Activated naive CD4-positive, alpha-beta T cell treated with anti-CD3 and anti-CD28 coated beads, Interleukin-2, amount 50 U/mL, for 72 hours (primary cell): ENCODE measurements around the gene FFAR2. TPM values are rescaled to one million over a fixed set of nuclear protein-coding genes. Genes with fewer than 3 reads are reported as not detected.

Experiments used
- ATAC-seq, 2 donors: fragments of 150-1000 bp; cut with Tn5 transposase; 2 replicates each; pipeline ENCODE4 v1.10.0; 2021; ENCODE audit warnings: mild to moderate bottlenecking in 2 of 2, moderate library complexity in 2 of 2
- DNase-seq, 2 donors: peaks; one replicate each; pipeline ENCODE4 v3.0.0; 2021 to 2022; ENCODE audit warnings: low spot score in 2 of 2
- H3K27ac Mint-ChIP-seq, 2 donors: one replicate each; pipeline ENCODE4 v1.8.0; 2022; ENCODE audit warnings: mild to moderate bottlenecking in 2 of 2, mixed read lengths in 2 of 2
- H3K36me3 Mint-ChIP-seq, 2 donors: one replicate each; pipeline ENCODE4 v1.8.0; 2022; ENCODE audit warnings: mixed read lengths in 2 of 2
- H3K9me3 Mint-ChIP-seq, 2 donors: one replicate each; pipeline ENCODE4 v1.8.0; 2022; ENCODE audit warnings: mixed read lengths in 2 of 2
- total RNA-seq, 2 donors: library from RNA; stranded (reverse); gene quantifications; one replicate each; pipeline ENCODE4 v1.2.3, GENCODE V29; 2022

Gene FFAR2
- total RNA-seq, 2 donors from 2014 or later, result not detected

DNA sequence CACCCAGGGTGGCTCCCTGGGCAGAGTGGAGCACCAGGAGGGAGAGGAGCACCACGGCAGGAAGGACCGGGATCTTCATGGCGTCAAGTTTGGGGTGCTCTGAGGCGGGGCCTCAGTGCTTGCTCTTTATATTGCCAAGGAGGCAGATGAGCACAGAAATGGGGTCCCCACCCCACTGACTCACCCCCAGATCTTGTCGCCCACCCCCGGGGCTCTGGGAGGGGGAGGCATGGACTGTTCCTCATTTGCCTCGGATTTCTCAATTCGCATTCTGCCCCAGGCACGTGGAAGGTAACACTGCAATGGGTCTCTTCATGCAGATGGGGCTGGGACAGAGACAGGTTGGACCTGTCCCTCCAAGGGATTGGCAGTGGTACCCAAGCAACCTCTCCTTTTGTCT lies 42.3 kb downstream of the FFAR2 start, which contains the start of gene KRTDAP:
Gene KRTDAP (minus strand): TSS at position 101 of the 400 bp plus-strand sequence. CDS start 22 bp downstream, at position 79.
- Mint-ChIP-seq H3K9me3 (no peaks in the 10 kb centered on the region), H3K27ac (no peak within 1 kb of the TSS), H3K36me3 (no peaks in the 10 kb centered on the region)
- ATAC-seq (no peak), DNase-seq (no peak)

DNA sequence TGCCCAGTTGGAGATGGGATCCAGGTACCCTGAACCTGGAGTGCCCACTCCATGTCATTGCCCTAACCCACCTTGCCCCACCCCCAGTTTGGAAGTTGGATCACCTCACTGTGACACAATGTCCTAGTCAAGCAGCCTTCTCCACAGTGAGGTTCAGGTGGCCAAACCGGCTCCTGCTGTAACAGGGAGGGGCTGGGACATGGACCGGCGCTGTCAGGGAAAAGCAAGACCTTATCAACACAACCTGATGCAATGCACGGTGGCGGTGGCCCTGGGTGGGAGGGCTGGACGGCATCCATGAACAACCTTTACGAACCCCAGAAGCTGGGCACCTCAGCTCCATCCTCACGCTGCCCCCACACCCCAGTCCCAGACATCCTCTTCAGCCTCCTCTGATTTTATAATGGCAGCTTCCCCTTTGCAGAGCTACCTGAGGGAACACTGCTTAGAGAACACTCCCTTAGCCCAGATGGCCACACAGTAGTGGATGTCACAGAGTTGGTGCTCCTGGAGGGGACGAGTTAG lies 43.8 kb downstream of the FFAR2 start:
- ATAC-seq (no peak), DNase-seq (no peak)
- Mint-ChIP-seq H3K9me3 (no peaks in the 10 kb centered on the region), H3K36me3 (no peaks in the 10 kb centered on the region), H3K27ac (no peak overlapping the region)

- Mint-ChIP-seq H3K27ac (no peak overlapping the region), H3K9me3 (no peaks in the 10 kb centered on the region), H3K36me3 (no peaks in the 10 kb centered on the region)
- ATAC-seq, result no peak
- DNase-seq, result no peak
These were observed 45.9 kb downstream of the FFAR2 start for GRCh38 chr19:35493971-35494370.

- ATAC-seq, result peak; percentile 94 to 98
- Mint-ChIP-seq H3K36me3 (no peaks in the 10 kb centered on the region), H3K9me3 (no peaks in the 10 kb centered on the region), H3K27ac (no peak overlapping the region)
- DNase-seq, result peak; percentile 75 to 78
These were observed 47.3 kb downstream of the FFAR2 start for GRCh38 chr19:35495107-35496064.

DNA sequence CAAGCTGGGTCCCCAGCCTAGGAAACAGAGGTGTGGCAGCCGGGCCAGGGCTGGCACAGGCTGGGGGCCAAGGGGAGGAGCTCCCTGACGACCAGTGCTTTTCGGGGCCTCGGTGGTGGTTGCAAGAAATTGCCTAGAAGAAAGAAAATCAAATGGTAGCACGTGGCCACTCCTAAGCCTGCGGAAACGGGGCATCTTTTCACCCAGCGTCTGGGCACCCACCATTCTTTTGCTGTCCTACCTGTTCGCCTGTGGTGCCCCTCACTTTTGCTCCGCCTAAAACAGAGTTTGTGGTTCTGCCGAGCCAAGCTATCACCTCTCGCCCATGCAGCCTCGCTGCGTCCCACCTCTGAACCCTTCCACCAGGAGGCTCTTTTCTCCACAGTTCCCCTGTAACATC lies 49.3 kb downstream of the FFAR2 start:
- Mint-ChIP-seq H3K9me3 (no peaks in the 10 kb centered on the region), H3K36me3 (no peaks in the 10 kb centered on the region), H3K27ac (no peak overlapping the region)
- DNase-seq (no peak), ATAC-seq (no peak)

GRCh38 chr19:35498220-35498619 lies 50.2 kb downstream of the FFAR2 start:
- ATAC-seq (no peak), DNase-seq (no peak)
- Mint-ChIP-seq H3K9me3 (no peaks in the 10 kb centered on the region), H3K36me3 (no peaks in the 10 kb centered on the region), H3K27ac (peak overlapping the region in 1 of 2 donors; percentile 56)

DNA sequence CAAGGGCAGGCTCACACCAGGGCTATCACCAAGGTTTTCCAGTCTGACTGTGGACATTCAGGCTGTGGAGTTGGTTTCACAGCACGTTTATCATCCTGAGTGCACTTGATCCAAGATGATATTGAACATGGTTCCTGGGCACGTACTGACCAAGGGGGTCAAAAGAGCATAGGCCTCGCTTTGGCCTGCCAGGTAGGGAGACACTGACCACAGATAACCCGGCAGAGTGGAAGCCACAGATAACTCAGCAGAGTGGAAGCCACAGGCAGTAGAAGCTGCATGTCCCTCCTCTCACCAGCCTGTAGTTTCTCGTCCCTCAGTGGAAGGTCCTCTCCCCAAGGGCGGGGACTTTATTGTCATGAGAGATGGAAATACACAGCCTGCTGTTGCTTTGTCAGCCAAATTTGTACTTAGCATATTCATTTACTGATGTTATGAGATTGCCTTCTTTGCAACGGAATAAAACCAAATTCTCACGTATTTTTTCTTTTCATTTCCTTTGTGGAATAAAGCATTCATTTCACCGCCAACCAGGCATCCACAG lies 51.0 kb downstream of the FFAR2 start:
- Mint-ChIP-seq H3K36me3 (no peaks in the 10 kb centered on the region), H3K9me3 (no peaks in the 10 kb centered on the region), H3K27ac (no peak overlapping the region)
- ATAC-seq (no peak), DNase-seq (no peak)

GRCh38 chr19:35500611-35501010 lies 52.6 kb downstream of the FFAR2 start:
- Mint-ChIP-seq H3K9me3 (no peaks in the 10 kb centered on the region), H3K36me3 (no peaks in the 10 kb centered on the region), H3K27ac (no peak overlapping the region)
- no peak for DNase-seq
- no peak for ATAC-seq

Other genes starting within 250 kb of the FFAR2 start
- not detected for gene FAM187B, start 219.5 kb upstream of the FFAR2 start, total RNA-seq
- 10 to 100 TPM; 10.3 to 41.0 TPM for gene LSR, start 199.3 kb upstream of the FFAR2 start, total RNA-seq
- 100 to 1,000 TPM; 146 to 150 TPM for gene USF2, start 179.3 kb upstream of the FFAR2 start, total RNA-seq
- gene HAMP, start 165.7 kb upstream of the FFAR2 start, total RNA-seq, result 1 to 10 TPM in 1 of 2 donors, under 1 TPM in 1; 0.61 to 1.7 TPM
- 1 to 10 TPM in 1 of 2 donors, under 1 TPM in 1; 0.61 to 1.7 TPM for gene MAG, start 156.1 kb upstream of the FFAR2 start, total RNA-seq
- gene CD22, start 119.1 kb upstream of the FFAR2 start, total RNA-seq, result 10 to 100 TPM in 1 of 2 donors, 1 to 10 TPM in 1; 7.0 to 48.2 TPM
- 1 to 10 TPM in 1 of 2 donors, under 1 TPM in 1; 0.23 to 1.5 TPM for gene FFAR1, start 100.4 kb upstream of the FFAR2 start, total RNA-seq
- 1 to 10 TPM; 1.4 to 5.1 TPM for gene FFAR3, start 89.8 kb upstream of the FFAR2 start, total RNA-seq
- gene GPR42, start 77.2 kb upstream of the FFAR2 start, total RNA-seq, result 1 to 10 TPM in 1 of 2 donors, under 1 TPM in 1; 0.50 to 1.8 TPM
- not detected for gene KRTDAP, start 42.2 kb downstream of the FFAR2 start, total RNA-seq
- gene DMKN, start 65.4 kb downstream of the FFAR2 start, total RNA-seq, result 1 to 10 TPM in 1 of 2 donors, under 1 TPM in 1; 0.46 to 3.6 TPM
- not detected for gene SBSN, start 80.1 kb downstream of the FFAR2 start, total RNA-seq
- gene GAPDHS, start 85.2 kb downstream of the FFAR2 start, total RNA-seq, result not detected
- gene TMEM147, start 97.4 kb downstream of the FFAR2 start, total RNA-seq, result 10 to 100 TPM; 44.1 to 69.1 TPM
- not detected for gene ATP4A, start 115.4 kb downstream of the FFAR2 start, total RNA-seq
- not detected for gene PMIS2, start 137.9 kb downstream of the FFAR2 start, total RNA-seq
- 10 to 100 TPM; 44.2 to 44.5 TPM for gene HAUS5, start 164.5 kb downstream of the FFAR2 start, total RNA-seq
- 10 to 100 TPM; 69.3 to 79.0 TPM for gene RBM42, start 180.8 kb downstream of the FFAR2 start, total RNA-seq
- under 1 TPM; 0.62 to 0.77 TPM for gene ETV2, start 193.5 kb downstream of the FFAR2 start, total RNA-seq
- 100 to 1,000 TPM; 445 to 472 TPM for gene COX6B1, start 200.1 kb downstream of the FFAR2 start, total RNA-seq
- 1 to 10 TPM in 1 of 2 donors, not detected in 1; 4.4 TPM for gene UPK1A, start 218.3 kb downstream of the FFAR2 start, total RNA-seq